ENCODE data around the gene KCNB1.

The KCNB1 gene

GRCh38 chr20:49496553-49497397 is 14.3 kb upstream of the KCNB1 start:
- DNase-seq, result no peak

DNA sequence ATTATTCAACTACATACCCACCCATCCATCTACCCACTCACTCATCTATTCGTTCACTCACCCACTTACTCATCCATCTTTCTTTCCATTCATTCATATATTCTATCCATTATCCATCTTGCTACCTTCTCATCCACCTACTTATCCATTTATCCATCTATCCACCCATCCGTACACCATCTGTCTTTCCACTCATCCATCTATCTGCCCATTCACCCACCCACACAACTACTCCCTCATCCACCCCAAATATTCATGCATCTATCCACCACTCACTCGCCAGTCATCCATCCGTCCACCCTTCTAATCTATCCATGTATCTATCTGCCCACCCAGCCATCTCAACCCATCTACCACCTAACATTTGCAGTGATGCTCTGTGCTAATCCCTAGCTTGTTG is 13.6 kb upstream of the KCNB1 start:
- DNase-seq, result no peak

GRCh38 chr20:49490689-49491088 is 8.2 kb upstream of the KCNB1 start:
- no peak for DNase-seq

DNA sequence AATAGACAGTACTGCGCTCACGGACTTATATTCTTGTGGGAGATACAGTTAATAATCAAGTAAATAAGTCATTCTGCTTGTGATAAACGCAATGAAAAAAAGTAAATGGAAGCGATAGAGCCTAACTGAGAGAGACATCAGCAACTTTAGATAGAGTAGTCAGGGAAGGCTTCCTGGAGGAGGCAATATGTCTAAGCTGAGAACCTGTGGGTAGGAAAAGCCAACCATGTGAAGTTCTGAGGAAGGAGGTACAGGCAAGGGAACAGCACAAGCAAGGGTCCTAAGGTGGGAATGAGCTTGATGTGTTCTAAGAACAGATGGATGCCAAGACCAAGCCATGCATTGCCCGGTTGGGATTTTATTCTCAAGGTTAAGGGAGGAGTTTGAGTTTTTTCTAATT is 7.2 kb upstream of the KCNB1 start:
- no peak for DNase-seq

DNA sequence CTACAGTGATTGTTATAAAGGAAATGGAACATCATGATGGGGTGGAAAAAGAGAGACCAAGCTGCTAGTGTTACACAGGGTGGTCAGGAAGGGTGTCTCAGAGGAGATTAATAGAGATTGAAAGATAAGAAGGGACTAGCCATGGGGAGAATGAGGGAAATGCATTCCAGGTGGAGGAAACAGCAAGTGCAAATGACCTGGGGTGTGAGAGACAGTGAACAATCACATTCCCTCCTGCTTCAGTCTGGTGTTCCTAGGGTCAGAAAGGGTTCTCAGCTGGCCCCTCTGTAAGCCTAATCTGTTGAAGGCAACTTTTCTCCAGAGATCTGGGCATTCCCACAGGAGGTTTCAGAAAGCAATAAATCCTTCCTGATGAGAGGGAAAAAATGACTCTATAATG is 3.6 kb upstream of the KCNB1 start:
- no peak for DNase-seq

DNA sequence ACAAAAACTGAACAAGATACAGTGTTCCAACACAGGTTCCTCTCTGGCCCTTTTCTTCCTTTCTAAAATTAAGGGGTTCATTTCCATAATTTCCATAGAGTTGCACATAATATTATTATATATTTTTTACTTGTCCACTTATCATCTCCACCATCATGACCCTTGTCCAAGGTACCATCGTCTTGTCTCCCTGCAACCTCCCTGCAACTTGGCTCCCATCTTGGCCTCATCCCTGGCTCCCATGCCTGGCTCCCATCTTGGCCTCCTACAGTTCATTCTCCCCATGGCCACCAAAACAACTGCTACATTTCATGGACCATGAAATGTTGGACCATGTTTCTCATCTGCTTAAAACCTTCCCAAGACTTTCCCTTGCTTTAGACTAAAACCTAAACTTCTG is 3.1 kb upstream of the KCNB1 start:
- DNase-seq, result no peak

DNA sequence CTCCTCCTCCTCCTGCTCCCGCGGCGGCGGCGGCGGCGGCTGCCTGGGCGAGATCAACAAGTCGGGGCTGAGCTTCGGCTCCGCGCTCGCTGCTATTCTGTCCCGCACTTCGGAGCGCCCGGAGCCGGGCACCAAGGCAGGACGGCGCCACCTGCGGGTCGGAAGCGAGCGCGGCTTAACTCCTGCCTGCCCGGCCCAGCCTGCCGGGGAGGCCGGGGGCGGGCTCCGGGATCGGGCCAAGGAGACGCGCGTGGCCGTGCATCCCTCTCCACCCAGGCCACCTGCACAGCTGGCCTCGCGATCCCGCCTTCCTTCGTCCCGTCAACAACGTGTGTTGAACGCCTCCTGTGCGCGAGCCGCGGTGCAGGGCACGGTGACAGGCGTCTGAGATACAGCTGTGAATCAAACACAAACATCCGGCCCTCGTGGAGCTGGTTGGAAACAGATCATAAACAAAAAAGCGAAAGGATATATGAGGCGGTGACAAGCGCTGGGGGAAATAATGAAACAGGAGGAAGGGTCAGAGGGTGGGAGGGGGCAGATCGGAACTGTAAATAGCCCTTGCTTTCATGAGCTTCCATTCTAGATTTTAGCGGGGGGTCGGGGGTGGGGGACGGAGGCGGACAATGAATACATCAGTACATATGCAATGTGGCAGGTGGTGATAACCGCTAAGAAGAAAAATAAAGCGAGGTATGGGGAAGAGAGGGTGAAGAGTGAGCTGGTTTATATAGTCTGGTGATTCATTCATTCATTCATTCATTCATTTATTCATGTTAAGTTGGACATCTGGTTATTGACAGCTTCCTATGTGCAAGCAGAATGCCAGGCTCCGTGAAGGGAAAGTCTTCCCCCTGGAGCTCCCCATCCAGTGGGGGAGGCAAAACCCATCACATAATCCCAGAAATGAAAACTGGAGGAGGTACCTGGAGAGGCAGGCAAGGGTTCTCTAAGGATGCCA is 2.0 kb upstream of the KCNB1 start:
- DNase-seq, result peak; percentile 7

GRCh38 chr20:49483696-49484123 is 1.2 kb upstream of the KCNB1 start:
- DNase-seq, result no peak

DNA sequence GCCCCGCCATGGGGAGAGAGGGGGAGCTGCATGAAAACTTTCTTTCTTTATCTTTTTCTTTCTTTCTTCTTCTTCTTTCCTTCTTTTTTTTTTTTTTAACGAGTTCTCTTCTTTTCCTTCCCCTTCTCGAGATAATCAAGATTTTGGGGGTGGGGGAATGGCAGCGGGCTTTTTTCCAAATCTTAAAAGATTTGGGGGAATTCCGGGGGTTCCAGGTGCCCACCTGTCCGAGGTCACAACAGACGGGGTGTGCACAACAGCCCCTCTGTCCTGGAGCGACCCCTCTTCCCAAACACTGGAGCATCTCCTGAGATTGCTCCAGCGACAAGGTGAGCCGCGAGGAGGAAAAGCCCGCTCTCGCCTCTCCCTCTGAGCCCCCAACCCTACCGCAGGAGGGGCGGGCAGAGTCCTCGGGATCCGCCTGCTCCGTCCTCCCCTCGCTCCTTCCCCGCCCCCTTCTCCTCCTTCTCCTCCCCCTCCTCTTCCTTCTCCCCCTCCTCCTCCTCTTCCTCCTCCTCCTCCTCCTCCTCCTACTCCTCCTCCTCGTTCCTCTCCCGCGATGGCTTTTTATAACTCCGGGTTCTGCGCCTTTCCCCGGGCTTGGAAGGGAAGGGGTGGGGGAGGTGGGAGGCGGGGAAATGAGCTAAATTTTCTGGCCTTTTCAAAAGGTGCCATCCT is 689 bp upstream of the KCNB1 start:
- no peak for DNase-seq

GRCh38 chr20:49482173-49482572 is 295 bp downstream of the KCNB1 start:
- DNase-seq, result no peak

DNA sequence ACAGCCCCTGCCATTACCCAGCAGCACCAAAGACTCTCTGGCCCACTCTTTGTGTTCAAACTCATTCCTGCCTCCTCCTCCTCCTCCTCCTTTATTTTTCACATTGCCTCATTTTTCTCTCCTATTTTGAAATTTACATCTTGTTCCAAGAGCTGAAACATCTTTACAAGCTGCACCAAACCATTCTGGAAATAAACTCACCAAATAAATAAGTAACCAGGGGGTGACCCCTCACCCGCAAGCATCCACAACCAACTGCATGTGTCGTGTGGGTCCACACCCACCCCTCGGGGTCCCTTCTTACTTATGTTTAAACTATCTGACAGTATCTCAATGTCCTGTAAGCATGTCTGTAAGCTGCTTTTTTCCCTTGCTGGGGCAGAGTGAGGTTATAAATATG is 1.4 kb downstream of the KCNB1 start:
- no peak for DNase-seq

GRCh38 chr20:49480236-49480635 is 2.2 kb downstream of the KCNB1 start:
- no peak for DNase-seq

- no peak for DNase-seq
These were observed 2.7 kb downstream of the KCNB1 start for GRCh38 chr20:49479785-49480184.

DNA sequence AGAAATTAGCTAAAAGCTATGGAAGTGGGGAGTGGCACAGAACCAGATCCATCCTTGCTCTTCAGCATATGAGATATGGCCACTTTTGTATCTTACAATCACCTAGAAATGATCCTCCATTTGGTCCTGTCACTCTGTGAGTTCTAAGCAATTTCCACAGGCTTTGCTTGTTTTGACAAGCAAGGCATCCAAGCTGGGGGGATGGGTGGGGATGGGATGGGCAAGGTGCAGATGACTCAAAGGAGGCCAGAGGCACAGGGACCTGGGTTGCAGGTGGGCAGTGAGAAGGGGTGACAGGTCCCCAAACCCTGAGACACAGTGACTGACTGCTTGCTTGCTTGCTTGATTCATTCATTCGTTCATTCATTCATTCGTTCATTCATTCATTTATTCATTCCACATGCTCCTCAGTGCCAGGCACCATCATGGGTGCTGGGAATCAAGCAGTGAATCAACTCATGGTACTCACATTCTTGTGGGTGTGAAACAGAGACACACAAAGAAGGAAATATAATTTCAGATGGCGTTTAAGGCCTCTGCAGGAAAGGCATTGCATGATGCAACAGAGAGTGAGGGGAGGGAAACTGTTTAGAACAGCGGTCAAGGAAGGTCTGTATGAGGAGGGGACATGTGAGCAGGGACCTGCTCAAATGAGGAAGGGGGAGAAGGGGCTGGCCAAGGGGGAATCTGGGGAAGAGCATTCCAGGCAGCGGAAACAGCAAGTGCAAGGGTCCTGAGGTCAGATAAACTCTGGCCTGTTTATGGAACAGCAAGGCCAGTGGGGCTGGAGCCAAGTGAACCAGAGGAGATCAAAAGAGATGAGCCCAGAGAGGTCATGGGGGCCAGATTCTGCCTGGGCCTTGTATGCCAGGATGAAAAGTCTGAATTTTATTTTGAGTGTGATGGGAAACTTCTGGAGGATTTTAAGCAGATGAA is 3.4 kb downstream of the KCNB1 start:
- no peak for DNase-seq

DNA sequence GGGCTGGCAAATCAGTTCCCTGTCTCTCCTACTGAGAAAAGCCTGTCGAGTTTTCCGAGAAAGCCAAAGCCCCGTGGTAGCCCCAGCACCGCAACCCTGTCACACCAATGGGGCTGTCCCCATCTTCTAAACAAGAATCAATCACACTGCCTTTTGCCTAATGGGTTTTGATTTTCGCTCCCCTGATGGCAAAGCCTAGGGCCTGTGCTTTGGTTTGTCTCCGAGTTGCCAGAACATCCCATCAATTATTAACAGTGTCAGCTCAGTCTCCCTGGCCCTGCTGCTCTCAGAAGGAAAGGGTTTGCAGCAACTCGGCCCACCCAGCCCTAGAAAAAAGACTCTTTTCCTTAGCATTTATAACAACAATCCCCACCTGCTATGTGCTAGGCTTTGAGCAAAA is 4.2 kb downstream of the KCNB1 start:
- no peak for DNase-seq

GRCh38 chr20:49477200-49477599 is 5.3 kb downstream of the KCNB1 start:
- DNase-seq, result no peak

- DNase-seq, result no peak
These were observed 6.5 kb downstream of the KCNB1 start for GRCh38 chr20:49476016-49476355.

DNA sequence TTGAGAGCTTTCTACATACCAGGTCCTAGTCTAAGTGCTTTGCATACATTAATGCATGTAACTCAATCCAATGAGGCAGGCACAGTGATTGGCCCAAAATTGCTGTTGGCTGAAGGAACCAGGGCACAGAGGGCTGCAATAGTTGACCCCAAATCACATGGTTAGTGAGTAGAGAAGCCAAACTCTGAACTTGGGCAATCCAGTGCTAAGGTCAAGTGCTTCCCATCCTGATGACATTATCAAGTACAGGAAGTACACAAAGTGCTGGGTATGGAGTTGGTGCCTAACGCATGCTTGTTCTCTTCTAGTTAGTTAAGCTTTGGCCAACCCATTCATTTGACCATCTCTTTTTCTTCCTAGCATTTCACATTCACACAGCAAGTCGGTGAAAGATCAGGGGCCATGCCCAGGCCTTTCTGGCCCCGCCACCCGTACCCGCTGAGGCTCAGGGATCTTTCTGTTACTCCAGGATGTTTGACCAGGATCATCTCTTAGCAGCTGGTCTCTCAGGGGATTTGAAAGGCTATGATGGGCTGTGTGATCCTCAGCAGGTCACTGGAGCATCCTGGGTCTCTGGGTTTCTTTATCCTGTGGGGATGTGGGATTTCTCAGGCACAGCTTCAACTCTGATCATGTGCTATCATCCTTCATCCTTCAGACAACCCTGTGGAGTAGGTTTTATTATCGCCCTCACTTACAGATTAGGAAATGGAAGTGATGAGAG is 7.0 kb downstream of the KCNB1 start:
- no peak for DNase-seq

DNA sequence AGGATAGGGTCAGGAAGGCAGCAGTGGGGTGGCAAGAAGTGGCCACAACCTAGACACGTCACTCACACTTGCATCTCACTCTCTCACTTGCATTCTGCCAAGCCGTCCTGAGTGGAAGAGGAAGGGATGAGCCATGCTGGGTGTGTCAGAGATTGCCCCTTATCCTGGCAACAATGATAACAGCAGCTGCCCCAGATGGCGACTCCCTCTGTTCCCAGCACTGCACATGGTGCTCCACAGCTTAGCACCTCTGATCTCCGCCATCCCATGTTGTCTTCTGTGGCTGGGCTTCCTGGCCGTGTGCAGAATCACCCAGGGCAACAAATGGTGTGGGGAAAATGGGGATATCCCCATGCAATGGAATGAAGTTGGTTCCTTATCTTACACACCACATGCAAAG is 11.1 kb downstream of the KCNB1 start:
- DNase-seq, result no peak

DNA sequence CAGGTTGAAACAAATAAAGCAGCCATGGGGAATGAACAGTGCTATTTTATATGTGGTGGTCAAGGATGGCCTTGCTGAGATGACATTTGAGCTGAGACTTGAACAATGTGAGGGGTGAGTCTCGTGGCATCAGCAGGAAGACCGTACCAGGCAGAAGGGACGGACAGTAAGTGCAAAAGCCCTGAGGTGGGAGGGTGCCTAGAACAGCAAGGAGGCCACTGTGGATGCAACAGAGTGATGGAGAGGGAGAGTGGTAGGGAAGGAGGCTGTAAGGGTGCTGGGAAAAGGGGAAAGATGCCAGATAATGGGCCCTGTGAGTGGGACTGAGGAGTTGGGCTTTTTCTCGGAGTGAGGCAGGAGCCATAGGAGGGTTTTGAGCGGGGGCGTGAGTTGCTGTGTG is 11.5 kb downstream of the KCNB1 start:
- DNase-seq, result no peak

- DNase-seq, result no peak
These were observed 13.4 kb downstream of the KCNB1 start for GRCh38 chr20:49469060-49469459.

DNA sequence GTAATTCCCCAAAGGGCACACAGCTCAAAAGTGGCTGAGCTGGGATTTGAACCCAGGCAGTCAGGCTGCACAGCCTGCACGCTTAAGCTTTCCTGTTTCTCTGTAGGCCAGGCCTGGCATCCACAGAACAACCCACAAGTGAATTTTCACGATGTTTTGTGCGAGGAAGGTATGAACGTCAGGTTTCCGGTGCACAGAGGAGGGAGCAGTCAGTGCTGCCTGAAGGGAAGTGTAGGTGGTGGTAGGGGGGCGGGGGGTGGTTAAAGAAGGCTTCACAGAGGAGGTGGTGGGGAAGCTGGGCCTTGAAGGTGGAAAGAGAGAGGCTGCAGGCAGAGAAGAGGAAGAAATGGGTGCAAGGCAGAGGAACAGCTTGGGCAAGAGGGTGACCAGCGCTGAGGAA is 14.1 kb downstream of the KCNB1 start:
- DNase-seq, result no peak

All from effector CD8-positive, alpha-beta T cell (primary cell).